ENCODE measurements around the gene GRM8.

DNA sequence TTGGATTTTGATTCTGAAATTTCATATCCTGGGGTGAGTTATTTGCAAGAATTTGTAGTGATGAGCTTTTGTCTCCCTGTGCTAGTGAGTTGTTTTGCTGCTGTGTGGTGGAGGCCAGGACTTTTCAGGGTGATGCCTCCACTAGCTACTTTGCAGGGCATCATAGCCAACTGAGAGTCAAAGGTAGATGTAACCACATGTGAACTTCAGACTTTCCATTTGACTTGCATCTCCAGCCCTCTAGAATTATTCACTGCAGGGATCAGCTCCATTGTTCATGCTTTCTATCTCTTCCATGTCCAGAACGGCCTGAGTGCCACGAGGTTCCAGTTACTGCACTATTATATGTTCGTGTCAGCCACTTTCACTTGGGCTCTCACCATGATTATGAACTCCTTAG is 534.3 kb downstream of the GRM8 start:
- TF ChIP-seq, protein P1, sequence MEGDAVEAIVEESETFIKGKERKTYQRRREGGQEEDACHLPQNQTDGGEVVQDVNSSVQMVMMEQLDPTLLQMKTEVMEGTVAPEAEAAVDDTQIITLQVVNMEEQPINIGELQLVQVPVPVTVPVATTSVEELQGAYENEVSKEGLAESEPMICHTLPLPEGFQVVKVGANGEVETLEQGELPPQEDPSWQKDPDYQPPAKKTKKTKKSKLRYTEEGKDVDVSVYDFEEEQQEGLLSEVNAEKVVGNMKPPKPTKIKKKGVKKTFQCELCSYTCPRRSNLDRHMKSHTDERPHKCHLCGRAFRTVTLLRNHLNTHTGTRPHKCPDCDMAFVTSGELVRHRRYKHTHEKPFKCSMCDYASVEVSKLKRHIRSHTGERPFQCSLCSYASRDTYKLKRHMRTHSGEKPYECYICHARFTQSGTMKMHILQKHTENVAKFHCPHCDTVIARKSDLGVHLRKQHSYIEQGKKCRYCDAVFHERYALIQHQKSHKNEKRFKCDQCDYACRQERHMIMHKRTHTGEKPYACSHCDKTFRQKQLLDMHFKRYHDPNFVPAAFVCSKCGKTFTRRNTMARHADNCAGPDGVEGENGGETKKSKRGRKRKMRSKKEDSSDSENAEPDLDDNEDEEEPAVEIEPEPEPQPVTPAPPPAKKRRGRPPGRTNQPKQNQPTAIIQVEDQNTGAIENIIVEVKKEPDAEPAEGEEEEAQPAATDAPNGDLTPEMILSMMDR (IDR thresholded peaks at IDR 0.05), result no peak
- TF ChIP-seq SIN3A (IDR thresholded peaks at IDR 0.05; ENCODE audit: borderline replicate concordance, insufficient read depth, low read depth, low read length), result no peak
